Subcutaneous abdominal adipose tissue (tissue), 5 donors: Measurements from ENCODE around the gene TPGS2.
A peak's percentile ranks its signal among the peaks of the same experiment; 100 is the strongest.
"Not testable (repeated sequence)": the region's sequence is repeated elsewhere in the genome, so short reads cannot be mapped to it uniquely, and the experiment has no call there.

Experiments used
- H3K27ac ChIP-seq: one replicate; pipeline ENCODE4 v1.7.0; 2013; ENCODE audit warnings: low read depth, mild to moderate bottlenecking, inconsistent platforms, low read length, moderate library complexity
- H3K27me3 ChIP-seq, 5 donors: one replicate each; pipeline ENCODE4 v1.7.0; 2013; ENCODE audit warnings: low read length in 5 of 5, inconsistent platforms in 1 of 5; ENCODE audit not compliant: control insufficient read depth in 5 of 5, insufficient read depth in 4 of 5
- H3K36me3 ChIP-seq, 5 donors: one replicate each; pipeline ENCODE4 v1.7.0; 2013; ENCODE audit warnings: low read length in 5 of 5; ENCODE audit not compliant: control insufficient read depth in 5 of 5, insufficient read depth in 5 of 5
- H3K4me1 ChIP-seq, 5 donors: one replicate each; pipeline ENCODE4 v1.7.0; 2013; ENCODE audit warnings: low read length in 5 of 5, mild to moderate bottlenecking in 3 of 5, moderate library complexity in 1 of 5; ENCODE audit not compliant: control insufficient read depth in 5 of 5, insufficient read depth in 5 of 5
- H3K4me3 ChIP-seq, 5 donors: one replicate each; pipeline ENCODE4 v1.7.0; 2013; ENCODE audit warnings: low read length in 5 of 5, low read depth in 1 of 5
- H3K9ac ChIP-seq, 5 donors: one replicate each; pipeline ENCODE4 v1.7.0; 2013; ENCODE audit warnings: low read length in 5 of 5, mild to moderate bottlenecking in 4 of 5, moderate library complexity in 3 of 5
- H3K9me3 ChIP-seq, 5 donors: one replicate each; pipeline ENCODE4 v1.7.0; 2013; ENCODE audit warnings: low read length in 5 of 5; ENCODE audit not compliant: control insufficient read depth in 5 of 5
- donor health status: healthy.
- donor health status: healthy.
- donor health status: healthy.
- donor health status: healthy.
- donor health status: healthy.

TPGS2 gene

GRCh38 chr18:36828630-36829361 is at the start of gene TPGS2, which contains the start of gene KIAA1328:
Gene TPGS2 (minus strand): TSS chr18:36829002. CDS start chr18:36828767, 235 bp downstream.
Gene KIAA1328 (plus strand): TSS chr18:36829127. CDS start chr18:36829139, 12 bp downstream.
- H3K4me3 ChIP-seq, result peak within 1 kb of the TSS; percentile 97 to 100 (median 100)
- peak within 1 kb of the TSS; percentile 63 to 96 (median 90) for H3K9ac ChIP-seq
- no peaks in the 10 kb centered on the region for H3K27me3 ChIP-seq
- H3K9me3 ChIP-seq, result no peaks in the 10 kb centered on the region
- H3K36me3 ChIP-seq, result peaks cover 0 to under 1% (median 0%) of the 10 kb centered on the region in 5 donors
- H3K4me1 ChIP-seq, result peaks cover 0 to 28% (median 23%) of the 10 kb centered on the region in 5 donors
- peak within 1 kb of the TSS; percentile 77 for H3K27ac ChIP-seq

- H3K9me3 ChIP-seq, H3K27ac ChIP-seq, H3K27me3 ChIP-seq, H3K4me1 ChIP-seq, H3K9ac ChIP-seq, H3K36me3 ChIP-seq, H3K4me3 ChIP-seq: not testable (repeated sequence)
Measured at GRCh38 chr18:36873826-36874225, 45.0 kb upstream of the TPGS2 start.

DNA sequence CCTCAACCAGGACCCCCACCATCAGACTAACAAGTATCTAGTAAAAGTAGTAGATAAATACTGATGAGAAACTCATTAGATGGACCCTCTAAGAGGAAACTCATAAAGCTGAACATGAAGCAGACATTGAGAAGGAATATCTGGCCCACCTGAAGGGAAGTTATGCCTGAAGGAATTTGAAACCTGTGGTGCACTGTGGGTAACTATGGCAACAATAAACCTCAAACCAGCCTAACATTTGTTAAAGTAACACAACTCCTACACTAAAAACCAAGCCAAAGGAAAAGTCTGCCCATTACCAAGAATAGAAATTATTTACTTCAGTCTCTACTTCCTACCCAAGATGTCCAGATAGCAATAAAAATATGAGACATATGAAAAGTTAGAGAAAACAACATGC is 43.5 kb upstream of the TPGS2 start:
- Histone ChIP-seq H3K4me3 (no peak overlapping the region), H3K4me1 (no peaks in the 10 kb centered on the region), H3K27ac (no peak overlapping the region), H3K9me3 (no peaks in the 10 kb centered on the region), H3K36me3 (peaks cover 0 to 5% (median 4%) of the 10 kb centered on the region in 5 donors), H3K27me3 (no peaks in the 10 kb centered on the region), H3K9ac (no peak overlapping the region)

- Histone ChIP-seq H3K27me3 (no peaks in the 10 kb centered on the region), H3K9me3 (no peaks in the 10 kb centered on the region), H3K9ac (no peak overlapping the region), H3K4me1 (no peaks in the 10 kb centered on the region), H3K36me3 (peaks cover 0 to 5% (median 4%) of the 10 kb centered on the region in 5 donors), H3K4me3 (no peak overlapping the region), H3K27ac (no peak overlapping the region)
Measured at GRCh38 chr18:36871801-36872200, 43.0 kb upstream of the TPGS2 start.

DNA sequence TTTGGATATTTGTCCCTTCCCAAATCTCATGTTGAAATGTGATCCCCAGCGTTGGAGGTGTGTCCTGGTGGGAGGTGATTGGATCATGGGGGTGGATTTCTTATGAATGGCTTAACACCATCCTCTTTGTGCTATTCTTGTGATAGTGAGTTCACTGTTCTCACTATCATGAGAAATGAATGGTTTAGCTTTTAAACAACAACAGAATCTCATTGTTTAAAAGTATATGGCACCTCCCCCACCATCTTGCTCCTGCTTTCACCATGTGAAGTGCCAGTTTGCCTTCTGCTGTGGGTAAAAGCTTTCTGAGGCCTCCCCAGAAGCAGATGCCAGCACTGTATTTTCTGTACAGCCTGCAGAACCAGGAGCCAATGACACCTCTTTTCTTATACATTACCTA is 38.3 kb upstream of the TPGS2 start:
- Histone ChIP-seq H3K9me3 (no peaks in the 10 kb centered on the region), H3K27me3 (no peaks in the 10 kb centered on the region), H3K4me1 (no peaks in the 10 kb centered on the region), H3K4me3 (no peak overlapping the region), H3K9ac (no peak overlapping the region), H3K27ac (no peak overlapping the region), H3K36me3 (peaks cover 0 to 7% (median 3%) of the 10 kb centered on the region in 5 donors)

- Histone ChIP-seq H3K4me3 (no peak overlapping the region), H3K27me3 (no peaks in the 10 kb centered on the region), H3K9me3 (no peaks in the 10 kb centered on the region), H3K9ac (no peak overlapping the region), H3K27ac (no peak overlapping the region), H3K4me1 (no peaks in the 10 kb centered on the region), H3K36me3 (peaks cover 0 to 9% (median 2%) of the 10 kb centered on the region in 5 donors)
Measured at GRCh38 chr18:36862182-36862581, 33.4 kb upstream of the TPGS2 start.

- no peaks in the 10 kb centered on the region for H3K27me3 ChIP-seq
- no peak overlapping the region for H3K27ac ChIP-seq
- peaks cover 6 to 21% (median 9%) of the 10 kb centered on the region in 5 donors for H3K36me3 ChIP-seq
- peaks cover 0 to 8% (median 6%) of the 10 kb centered on the region in 5 donors for H3K9me3 ChIP-seq
- no peak overlapping the region for H3K4me3 ChIP-seq
- no peak overlapping the region for H3K9ac ChIP-seq
- H3K4me1 ChIP-seq, result peaks cover 0 to 5% (median 0%) of the 10 kb centered on the region in 5 donors
Measured at GRCh38 chr18:36856815-36857214, 28.0 kb upstream of the TPGS2 start.

DNA sequence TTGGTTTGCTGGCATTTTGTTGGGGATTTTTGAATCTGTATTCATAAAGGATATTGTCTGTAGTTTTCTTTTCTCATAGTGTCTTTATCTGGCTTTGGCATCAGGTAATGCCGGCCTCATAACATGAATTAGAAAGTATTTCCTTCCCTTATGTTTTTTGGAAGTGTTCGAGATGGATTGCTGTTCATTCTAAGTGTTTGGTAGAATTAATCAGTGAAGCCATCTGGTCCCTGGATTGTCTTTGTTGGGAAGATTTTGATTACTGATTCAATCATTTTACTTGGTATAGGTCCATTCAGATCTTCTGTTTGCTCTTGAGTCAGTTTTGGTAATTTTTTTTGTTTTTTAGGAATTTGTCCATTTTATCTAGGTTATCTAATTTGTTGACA is 22.4 kb upstream of the TPGS2 start:
- no peaks in the 10 kb centered on the region for H3K27me3 ChIP-seq
- peaks cover 5 to 14% (median 6%) of the 10 kb centered on the region in 5 donors for H3K36me3 ChIP-seq
- H3K9ac ChIP-seq, result no peak overlapping the region
- no peak overlapping the region for H3K4me3 ChIP-seq
- H3K9me3 ChIP-seq, result peaks cover 0 to 8% (median 6%) of the 10 kb centered on the region in 5 donors
- H3K4me1 ChIP-seq, result no peaks in the 10 kb centered on the region
- H3K27ac ChIP-seq, result no peak overlapping the region

GRCh38 chr18:36850527-36851201 is 21.9 kb upstream of the TPGS2 start:
- H3K36me3 ChIP-seq, result peaks cover 5 to 14% (median 6%) of the 10 kb centered on the region in 5 donors
- H3K27ac ChIP-seq, result no peak overlapping the region
- H3K9me3 ChIP-seq, result peaks cover 0 to 8% (median 6%) of the 10 kb centered on the region in 5 donors
- no peaks in the 10 kb centered on the region for H3K4me1 ChIP-seq
- H3K4me3 ChIP-seq, result no peak overlapping the region
- H3K27me3 ChIP-seq, result no peaks in the 10 kb centered on the region
- H3K9ac ChIP-seq, result no peak overlapping the region
